DOHH2 (cell line): ENCODE measurements around the gene CLCN6.

ENCODE experiments used
- H3F3A ChIP-seq: fragments of 200-600 bp; sonication (generic), shearing (Covaris generic); 2 replicates; pipeline ENCODE4 v1.6.0; 2016; ENCODE audit warnings: antibody characterized with exemption, mild to moderate bottlenecking; ENCODE audit not compliant: control insufficient read depth, insufficient read depth
- H3K27ac ChIP-seq: fragments of 200-600 bp; sonication (generic); 2 replicates; pipeline ENCODE4 v1.5.1; 2014; ENCODE audit warnings: low read depth, mild to moderate bottlenecking, low read length, moderate library complexity
- H3K27me3 ChIP-seq: fragments of 200-600 bp; sonication (generic); 2 replicates; pipeline ENCODE4 v1.6.1; 2014; ENCODE audit warnings: mild to moderate bottlenecking, low read length, mixed read lengths; ENCODE audit not compliant: control insufficient read depth
- H3K36me3 ChIP-seq: fragments of 200-600 bp; sonication (generic); 2 replicates; pipeline ENCODE4 v1.6.1; 2014; ENCODE audit warnings: mild to moderate bottlenecking, low read length, moderate library complexity, mixed read lengths; ENCODE audit not compliant: control insufficient read depth
- H3K4me1 ChIP-seq: fragments of 200-600 bp; sonication (generic); 2 replicates; pipeline ENCODE4 v1.6.1; 2014; ENCODE audit warnings: mild to moderate bottlenecking, low read length, mixed read lengths; ENCODE audit not compliant: control insufficient read depth
- H3K4me2 ChIP-seq: fragments of 200-600 bp; sonication (generic); 2 replicates; pipeline ENCODE4 v1.6.0; 2014; ENCODE audit warnings: mild to moderate bottlenecking, low read length, moderate library complexity
- H3K4me3 ChIP-seq: fragments of 200-600 bp; sonication (generic); 2 replicates; pipeline ENCODE4 v1.5.1; 2014; ENCODE audit warnings: mild to moderate bottlenecking, low read length, mixed read lengths
- H3K79me2 ChIP-seq: fragments of 200-600 bp; sonication (generic); 2 replicates; pipeline ENCODE4 v1.6.1; 2014; ENCODE audit warnings: mild to moderate bottlenecking, low read length, mixed read lengths; ENCODE audit not compliant: control insufficient read depth
- H3K9me2 ChIP-seq: fragments of 200-600 bp; sonication (generic); replicated peaks from 2 replicates; pipeline ENCODE4 v1.6.1; 2014; ENCODE audit warnings: mild to moderate bottlenecking, low read length, mixed read lengths; ENCODE audit not compliant: control insufficient read depth
- H3K9me3 ChIP-seq: fragments of 200-600 bp; sonication (generic); 2 replicates; pipeline ENCODE4 v1.6.1; 2014; ENCODE audit warnings: antibody characterized with exemption, low read length, mixed read lengths; ENCODE audit not compliant: control insufficient read depth, insufficient read depth
- H4K20me1 ChIP-seq: fragments of 200-600 bp; sonication (generic); 2 replicates; pipeline ENCODE4 v1.6.0; 2014; ENCODE audit warnings: low read depth, mild to moderate bottlenecking, antibody characterized with exemption, low read length, moderate library complexity; ENCODE audit not compliant: control insufficient read depth, insufficient read depth
- CTCF ChIP-seq: fragments of 200-600 bp; sonication (generic); IDR thresholded peaks from one replicate; pipeline ENCODE4 v1.5.1; 2014; ENCODE audit warnings: antibody characterized with exemption, mild to moderate bottlenecking, low read depth, low read length; ENCODE audit not compliant: poor library complexity, severe bottlenecking
- EZH2phosphoT487 ChIP-seq: fragments of 200-600 bp; sonication (generic); IDR thresholded peaks from 2 replicates; pipeline ENCODE4 v1.6.1; 2017; ENCODE audit warnings: borderline replicate concordance, mild to moderate bottlenecking, antibody characterized with exemption, low read length, moderate library complexity, mixed read lengths

The CLCN6 gene

DNA sequence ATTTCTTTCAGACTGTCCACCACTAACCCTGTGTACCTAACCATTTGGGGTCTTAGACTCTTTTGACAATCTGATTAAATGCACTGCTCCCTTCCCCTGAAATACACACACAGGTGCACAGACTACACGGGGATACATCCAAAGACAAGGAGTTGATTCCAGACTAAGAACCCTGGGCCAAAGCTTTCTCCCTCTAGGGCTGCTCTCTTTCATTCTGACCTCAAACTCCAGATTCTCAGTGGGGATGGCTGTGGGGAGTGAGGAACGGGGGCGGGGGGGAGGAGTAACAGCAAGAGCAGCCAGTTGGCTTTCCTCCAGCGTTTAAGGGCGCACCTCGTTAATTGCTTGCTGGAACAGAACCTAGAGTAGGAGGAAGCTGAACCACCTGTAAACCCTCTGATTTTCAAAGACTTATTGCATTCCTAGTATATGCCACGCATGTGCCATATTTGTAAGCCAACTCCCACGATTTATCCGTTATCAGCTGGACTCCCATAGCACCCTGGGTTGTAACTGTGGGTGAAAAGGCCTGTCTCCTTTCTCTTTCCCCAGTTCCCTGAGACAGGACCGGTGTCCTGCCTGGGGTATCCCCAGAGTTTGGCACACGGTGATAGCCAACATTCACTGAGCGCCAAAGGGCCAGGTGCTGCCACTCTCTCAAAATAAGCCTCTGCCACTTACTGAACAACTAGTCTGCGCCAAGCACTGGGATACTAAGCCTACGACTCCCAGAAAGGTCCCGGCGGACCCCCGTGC is 1.1 kb upstream of the CLCN6 start:
- H3K79me2 ChIP-seq = peaks cover 74% of the 10 kb centered on the region
- peaks cover 65% of the 10 kb centered on the region for H3K4me1 ChIP-seq
- H3K4me3 ChIP-seq = peak overlapping the region; percentile 97
- peaks cover 77% of the 10 kb centered on the region for H3K36me3 ChIP-seq
- H3K27ac ChIP-seq = peak overlapping the region; percentile 82
- H3F3A ChIP-seq = peaks cover 5% of the 10 kb centered on the region
- no peaks in the 10 kb centered on the region for H3K9me3 ChIP-seq
- no peaks in the 10 kb centered on the region for H3K27me3 ChIP-seq
- peak overlapping the region; percentile 100 for H3K4me2 ChIP-seq
- TF ChIP-seq EZH2phosphoT487 (no peak), CTCF (no peak)
- no peaks in the 10 kb centered on the region for H3K9me2 ChIP-seq
- peaks cover 13% of the 10 kb centered on the region; the same call in 1 of the 2 replicates for H4K20me1 ChIP-seq

DNA sequence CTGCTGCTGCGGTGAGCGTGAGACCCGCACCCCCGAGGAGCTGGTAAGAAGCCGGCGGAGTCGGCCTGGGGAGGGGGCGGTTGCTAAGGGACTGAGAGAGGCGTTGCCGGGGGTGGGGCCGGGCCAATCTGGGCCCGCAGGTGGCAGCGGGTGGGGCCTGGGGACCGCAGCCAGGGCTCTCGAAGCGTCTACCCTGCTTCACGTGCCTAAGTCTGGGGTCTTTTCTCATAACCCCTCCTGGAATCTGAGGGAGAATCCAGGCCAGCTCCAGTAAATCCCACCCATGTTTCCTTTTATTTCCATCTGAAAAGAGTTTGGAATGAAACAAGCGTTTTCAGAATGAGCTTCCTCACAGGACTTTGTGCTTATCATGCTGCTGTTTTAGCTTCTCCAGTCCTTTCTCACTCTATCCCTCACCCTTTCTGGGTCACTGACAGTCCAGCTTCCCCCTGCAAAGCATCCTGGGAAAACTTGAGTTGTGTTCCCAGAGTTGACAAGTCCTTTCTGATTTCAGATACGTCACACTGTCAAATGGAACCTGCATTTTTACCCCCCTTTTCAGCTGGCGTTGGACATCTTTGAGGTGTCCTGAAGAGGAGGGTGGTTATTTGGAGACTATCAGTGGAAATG is 431 bp downstream of the CLCN6 start:
- peaks cover 76% of the 10 kb centered on the region for H3K4me1 ChIP-seq

GRCh38 chr1:11807133-11807532 is 1.1 kb downstream of the CLCN6 start:
- H3K4me2 ChIP-seq = peak overlapping the region; percentile 100
- no peak for TF ChIP-seq CTCF
- TF ChIP-seq EZH2phosphoT487 = no peak
- peak overlapping the region; percentile 82 for H3K27ac ChIP-seq
- H3K4me3 ChIP-seq = peak overlapping the region; percentile 97
- H3K9me2 ChIP-seq = no peaks in the 10 kb centered on the region
- peaks cover 13% of the 10 kb centered on the region; the same call in 1 of the 2 replicates for H4K20me1 ChIP-seq
- peaks cover 81% of the 10 kb centered on the region for H3K4me1 ChIP-seq
- peaks cover 77% of the 10 kb centered on the region for H3K36me3 ChIP-seq
- H3K79me2 ChIP-seq = peaks cover 94% of the 10 kb centered on the region
- H3K9me3 ChIP-seq = no peaks in the 10 kb centered on the region
- H3K27me3 ChIP-seq = no peaks in the 10 kb centered on the region
- peaks cover 5% of the 10 kb centered on the region for H3F3A ChIP-seq

More for the DNA sequence above, 431 bp downstream of the CLCN6 start:
- H3K79me2 ChIP-seq = peaks cover 89% of the 10 kb centered on the region
- H3K36me3 ChIP-seq = peaks cover 76% of the 10 kb centered on the region
- peaks cover 5% of the 10 kb centered on the region for H3F3A ChIP-seq
- H3K9me2 ChIP-seq = no peaks in the 10 kb centered on the region
- no peaks in the 10 kb centered on the region for H3K27me3 ChIP-seq
- peak overlapping the region; percentile 97 for H3K4me3 ChIP-seq
- peak overlapping the region; percentile 82 for H3K27ac ChIP-seq
- H4K20me1 ChIP-seq = peaks cover 13% of the 10 kb centered on the region; the same call in 1 of the 2 replicates
- peak overlapping the region; percentile 100 for H3K4me2 ChIP-seq
- TF ChIP-seq CTCF (no peak), EZH2phosphoT487 (no peak)
- no peaks in the 10 kb centered on the region for H3K9me3 ChIP-seq
